Parathyroid adenoma (tissue), 2 donors: ENCODE measurements around the gene CARM1.

Experiments
- H2AFZ ChIP-seq: fragments of 300-600 bp; sonication (generic); one replicate; pipeline ENCODE4 v1.7.0; 2017; ENCODE audit warnings: antibody characterized with exemption, mild to moderate bottlenecking
- H3K27ac ChIP-seq: fragments of 300-600 bp; sonication (generic); one replicate; pipeline ENCODE4 v1.7.0; 2017
- H3K27me3 ChIP-seq: fragments of 300-600 bp; sonication (generic); one replicate; pipeline ENCODE4 v1.7.0; 2017; ENCODE audit warnings: low read length; ENCODE audit not compliant: control insufficient read depth, insufficient read depth
- H3K36me3 ChIP-seq: fragments of 300-600 bp; sonication (generic); one replicate; pipeline ENCODE4 v1.7.0; 2017; ENCODE audit warnings: low read length; ENCODE audit not compliant: control insufficient read depth, insufficient read depth
- H3K4me1 ChIP-seq: fragments of 300-600 bp; sonication (generic); one replicate; pipeline ENCODE4 v1.7.0; 2017; ENCODE audit warnings: control low read depth
- H3K4me2 ChIP-seq: fragments of 300-600 bp; sonication (generic); one replicate; pipeline ENCODE4 v1.7.0; 2017; ENCODE audit warnings: low read length
- H3K4me3 ChIP-seq: fragments of 300-600 bp; sonication (generic); one replicate; pipeline ENCODE4 v1.7.0; 2017; ENCODE audit warnings: low read depth, low read length
- H3K79me2 ChIP-seq: fragments of 300-600 bp; sonication (generic); one replicate; pipeline ENCODE4 v1.7.0; 2017; ENCODE audit warnings: control low read depth
- H3K9ac ChIP-seq: fragments of 300-600 bp; sonication (generic); one replicate; pipeline ENCODE4 v1.7.0; 2017; ENCODE audit warnings: mild to moderate bottlenecking
- H3K9me3 ChIP-seq: fragments of 300-600 bp; sonication (generic); one replicate; pipeline ENCODE4 v1.7.0; 2017; ENCODE audit warnings: low read length; ENCODE audit not compliant: control insufficient read depth
- TF ChIP-seq, protein P1 (sequence below): fragments of 300-600 bp; sonication (generic); IDR thresholded peaks from one replicate; pipeline ENCODE4 v1.7.0; 2017; ENCODE audit warnings: antibody characterized with exemption, mild to moderate bottlenecking
- donor health status: primary hyperparathyroidism.

The CARM1 gene

DNA sequence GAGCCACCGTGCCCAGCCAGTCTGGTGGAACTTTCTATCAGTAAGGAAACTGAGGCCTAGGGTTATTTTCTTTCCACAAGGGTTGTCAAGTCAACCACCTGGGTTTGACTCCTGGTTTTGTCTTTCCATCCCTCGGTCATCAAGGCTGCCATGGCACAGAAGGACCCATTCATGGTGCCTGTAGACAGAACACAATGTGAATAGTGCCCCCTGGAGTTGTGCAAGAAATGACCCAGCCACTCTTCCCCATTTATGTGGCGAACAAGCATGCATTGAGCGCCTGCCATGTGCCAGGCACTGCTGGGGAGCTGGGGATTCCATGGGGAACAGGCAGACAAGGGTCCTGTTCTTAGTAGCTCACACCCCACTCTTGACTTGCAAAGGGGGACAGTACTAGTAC is 93.5 kb downstream of the CARM1 start:
- no peak overlapping the region for H3K9ac ChIP-seq
- H2AFZ ChIP-seq: no peak overlapping the region
- TF ChIP-seq, protein P1, sequence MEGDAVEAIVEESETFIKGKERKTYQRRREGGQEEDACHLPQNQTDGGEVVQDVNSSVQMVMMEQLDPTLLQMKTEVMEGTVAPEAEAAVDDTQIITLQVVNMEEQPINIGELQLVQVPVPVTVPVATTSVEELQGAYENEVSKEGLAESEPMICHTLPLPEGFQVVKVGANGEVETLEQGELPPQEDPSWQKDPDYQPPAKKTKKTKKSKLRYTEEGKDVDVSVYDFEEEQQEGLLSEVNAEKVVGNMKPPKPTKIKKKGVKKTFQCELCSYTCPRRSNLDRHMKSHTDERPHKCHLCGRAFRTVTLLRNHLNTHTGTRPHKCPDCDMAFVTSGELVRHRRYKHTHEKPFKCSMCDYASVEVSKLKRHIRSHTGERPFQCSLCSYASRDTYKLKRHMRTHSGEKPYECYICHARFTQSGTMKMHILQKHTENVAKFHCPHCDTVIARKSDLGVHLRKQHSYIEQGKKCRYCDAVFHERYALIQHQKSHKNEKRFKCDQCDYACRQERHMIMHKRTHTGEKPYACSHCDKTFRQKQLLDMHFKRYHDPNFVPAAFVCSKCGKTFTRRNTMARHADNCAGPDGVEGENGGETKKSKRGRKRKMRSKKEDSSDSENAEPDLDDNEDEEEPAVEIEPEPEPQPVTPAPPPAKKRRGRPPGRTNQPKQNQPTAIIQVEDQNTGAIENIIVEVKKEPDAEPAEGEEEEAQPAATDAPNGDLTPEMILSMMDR: no peak
- no peak overlapping the region for H3K4me3 ChIP-seq
- peaks cover 61% of the 10 kb centered on the region for H3K79me2 ChIP-seq
- no peak overlapping the region for H3K27ac ChIP-seq
- no peaks in the 10 kb centered on the region for H3K36me3 ChIP-seq
- no peak overlapping the region for H3K4me2 ChIP-seq
- no peaks in the 10 kb centered on the region for H3K27me3 ChIP-seq
- H3K4me1 ChIP-seq: peaks cover 20% of the 10 kb centered on the region
- H3K9me3 ChIP-seq: no peaks in the 10 kb centered on the region

DNA sequence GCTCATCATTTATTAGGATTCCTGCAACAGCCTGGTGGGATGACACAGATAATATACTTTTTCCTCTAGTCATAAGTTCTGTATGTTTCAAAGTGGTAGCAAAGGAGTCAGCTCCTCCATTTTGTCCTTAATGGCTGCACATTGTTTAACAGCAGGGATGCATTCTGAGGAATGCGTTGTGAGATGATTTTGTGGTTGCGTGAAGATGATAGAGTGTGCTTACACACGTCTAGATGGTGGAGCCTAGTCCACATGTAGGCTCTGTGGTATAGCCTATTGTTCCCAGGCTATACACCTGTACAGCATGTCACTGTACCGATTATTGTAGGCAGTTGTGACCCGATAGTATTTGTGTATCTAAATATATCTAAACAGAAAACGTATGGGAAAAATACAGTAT is 94.0 kb downstream of the CARM1 start:
- H3K4me2 ChIP-seq: no peak overlapping the region
- H2AFZ ChIP-seq: no peak overlapping the region
- no peaks in the 10 kb centered on the region for H3K27me3 ChIP-seq
- no peak overlapping the region for H3K27ac ChIP-seq
- peaks cover 20% of the 10 kb centered on the region for H3K4me1 ChIP-seq
- H3K4me3 ChIP-seq: no peak overlapping the region
- no peaks in the 10 kb centered on the region for H3K36me3 ChIP-seq
- no peaks in the 10 kb centered on the region for H3K9me3 ChIP-seq
- TF ChIP-seq, protein P1: no peak
- peaks cover 60% of the 10 kb centered on the region for H3K79me2 ChIP-seq
- H3K9ac ChIP-seq: no peak overlapping the region

DNA sequence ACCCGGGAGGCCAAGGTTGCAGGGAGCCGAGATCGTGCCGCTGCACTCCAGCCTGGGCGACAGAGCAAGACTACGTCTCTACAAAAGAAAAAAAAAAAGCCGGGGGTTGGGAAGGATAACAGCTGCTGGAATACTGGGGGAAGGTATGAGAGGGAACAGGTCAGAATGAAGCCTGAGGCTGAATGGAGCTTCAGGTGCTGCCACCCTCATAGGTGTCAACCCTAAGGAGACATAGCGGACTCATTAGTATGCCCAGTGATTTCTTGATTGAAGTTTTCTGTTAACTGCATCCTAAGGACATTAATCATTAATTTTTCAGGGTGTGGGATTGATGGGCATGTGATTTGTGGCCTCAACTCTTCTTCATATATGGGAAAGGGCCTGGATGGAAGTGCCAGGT is 95.5 kb downstream of the CARM1 start:
- no peaks in the 10 kb centered on the region for H3K36me3 ChIP-seq
- H3K9ac ChIP-seq: no peak overlapping the region
- no peak overlapping the region for H3K4me3 ChIP-seq
- no peak overlapping the region for H3K27ac ChIP-seq
- TF ChIP-seq, protein P1: no peak
- no peaks in the 10 kb centered on the region for H3K9me3 ChIP-seq
- no peak overlapping the region for H3K4me2 ChIP-seq
- H3K27me3 ChIP-seq: no peaks in the 10 kb centered on the region
- peaks cover 56% of the 10 kb centered on the region for H3K79me2 ChIP-seq
- H2AFZ ChIP-seq: no peak overlapping the region
- H3K4me1 ChIP-seq: peaks cover 20% of the 10 kb centered on the region

DNA sequence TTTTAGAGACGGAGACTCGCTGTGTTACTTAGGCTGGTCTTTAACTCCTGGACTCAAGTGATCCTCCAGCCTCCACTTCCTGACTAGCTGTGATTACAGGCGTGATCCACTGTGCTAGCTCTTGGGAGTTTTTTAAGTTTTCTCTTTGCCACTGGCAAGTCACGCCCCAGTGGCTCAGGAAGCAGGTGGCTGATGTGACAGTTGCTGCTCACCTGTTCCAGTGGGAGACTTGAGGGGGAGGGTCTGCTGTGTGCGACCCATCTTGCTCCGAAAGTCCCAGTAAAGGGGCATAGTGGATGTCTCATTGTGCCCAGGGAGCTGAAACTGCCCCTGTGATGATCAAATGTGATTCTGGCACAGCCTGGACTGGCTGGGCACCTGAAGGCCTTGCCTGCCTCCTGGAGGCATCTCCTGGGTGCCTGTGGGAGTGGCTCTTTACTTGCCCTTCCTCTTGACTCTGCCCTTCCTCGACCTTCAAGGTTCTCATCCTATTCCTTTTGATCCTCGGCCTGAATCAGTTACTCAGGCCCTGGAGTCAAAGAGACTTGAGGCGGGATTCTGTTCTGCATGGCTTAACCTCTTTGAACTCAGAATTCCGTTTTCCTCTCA is 97.3 kb downstream of the CARM1 start:
- H3K27me3 ChIP-seq: no peaks in the 10 kb centered on the region
- TF ChIP-seq, protein P1: peak; percentile 44
- peak overlapping the region; percentile 18 for H3K4me3 ChIP-seq
- H3K4me1 ChIP-seq: peaks cover 13% of the 10 kb centered on the region
- H3K79me2 ChIP-seq: peaks cover 45% of the 10 kb centered on the region
- H2AFZ ChIP-seq: peak overlapping the region; percentile 53
- no peaks in the 10 kb centered on the region for H3K36me3 ChIP-seq
- H3K4me2 ChIP-seq: peak overlapping the region; percentile 41
- H3K27ac ChIP-seq: peak overlapping the region; percentile 53
- H3K9ac ChIP-seq: no peak overlapping the region
- no peaks in the 10 kb centered on the region for H3K9me3 ChIP-seq

DNA sequence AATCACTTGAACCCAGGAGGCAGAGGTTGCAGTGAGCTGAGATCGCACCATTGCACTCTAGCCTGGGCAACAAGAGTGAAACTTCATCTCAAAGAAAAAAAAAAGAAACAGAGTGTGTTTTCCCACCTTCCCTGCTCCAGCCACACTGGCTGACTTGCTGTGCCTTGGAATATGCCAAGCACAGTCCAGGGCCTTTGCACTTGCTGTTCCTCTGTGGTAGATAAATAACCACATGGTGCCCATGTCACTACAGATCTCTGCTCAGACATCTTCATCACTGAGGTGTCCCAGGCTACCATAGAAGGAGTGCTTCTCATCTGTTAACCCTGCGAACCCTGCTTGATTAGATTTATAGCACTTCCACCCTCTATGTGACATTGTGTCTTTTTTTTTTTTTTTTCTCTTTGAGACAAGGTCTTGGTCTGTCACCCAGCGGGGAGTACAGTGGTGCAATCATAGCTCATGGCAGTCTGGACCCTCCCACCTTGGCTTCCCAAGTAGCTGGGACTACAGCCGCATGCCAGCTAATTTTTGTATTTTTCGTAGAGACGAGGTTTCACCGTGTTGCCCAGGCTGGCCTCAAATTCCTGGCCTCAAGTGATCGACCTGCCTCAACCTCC is 99.9 kb downstream of the CARM1 start:
- Histone ChIP-seq H3K4me2 (no peak overlapping the region), H3K27ac (no peak overlapping the region), H3K27me3 (no peaks in the 10 kb centered on the region), H3K9ac (no peak overlapping the region), H3K79me2 (peaks cover 38% of the 10 kb centered on the region), H3K4me1 (peaks cover 13% of the 10 kb centered on the region), H3K9me3 (no peaks in the 10 kb centered on the region), H2AFZ (no peak overlapping the region), H3K4me3 (no peak overlapping the region), H3K36me3 (no peaks in the 10 kb centered on the region)
- TF ChIP-seq, protein P1: no peak
